Measurements from ENCODE around the gene TMX3.
A peak's percentile ranks its signal among the peaks of the same experiment; 100 is the strongest.

The TMX3 gene

GRCh38 chr18:68714712-68715496, at the start of gene TMX3:
TMX3 (minus strand) TSS chr18:68715108; CDS start chr18:68714981, 127 bp downstream.
- DNase-seq: peak; percentile 90 to 93

- DNase-seq: no peak
These were observed 49.1 kb upstream of the TMX3 start for GRCh38 chr18:68764016-68764415.

DNA sequence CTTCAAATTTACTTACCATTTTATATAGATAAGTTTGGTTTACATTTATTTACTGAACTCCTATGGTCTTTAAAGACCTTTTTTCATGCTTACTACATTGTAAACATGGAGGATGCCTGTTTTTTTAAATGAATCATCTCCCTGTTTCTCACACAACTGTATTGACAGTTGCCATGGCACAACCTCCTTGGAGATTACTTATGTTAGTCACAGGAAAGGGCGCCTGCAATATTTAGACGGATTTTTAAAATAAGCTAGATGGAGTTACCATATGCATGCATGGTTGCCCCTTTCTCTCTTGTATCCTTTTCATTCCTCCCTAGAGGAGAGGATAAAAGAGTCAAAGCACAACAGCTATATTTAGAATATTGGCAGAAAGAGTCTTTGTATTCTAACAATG, 48.2 kb upstream of the TMX3 start:
- DNase-seq: no peak

DNA sequence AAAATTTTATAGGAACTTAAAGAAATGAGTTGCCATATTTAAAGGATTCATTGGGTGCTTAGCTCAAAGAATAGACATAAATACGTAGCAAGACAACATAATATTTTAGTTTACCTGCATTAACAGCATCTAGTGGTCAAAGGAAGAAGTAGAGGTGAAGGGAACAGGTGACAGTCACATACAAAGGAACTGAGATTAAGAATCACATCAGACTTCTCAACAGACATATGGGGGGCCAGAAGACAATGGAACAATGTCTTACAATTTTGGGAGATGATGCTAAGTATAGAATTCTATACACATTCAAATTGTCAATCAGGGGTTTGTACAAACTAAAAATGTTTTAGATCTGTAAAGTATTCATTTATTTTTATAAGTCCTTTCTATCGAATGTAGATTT, 44.4 kb upstream of the TMX3 start:
- DNase-seq: no peak

DNA sequence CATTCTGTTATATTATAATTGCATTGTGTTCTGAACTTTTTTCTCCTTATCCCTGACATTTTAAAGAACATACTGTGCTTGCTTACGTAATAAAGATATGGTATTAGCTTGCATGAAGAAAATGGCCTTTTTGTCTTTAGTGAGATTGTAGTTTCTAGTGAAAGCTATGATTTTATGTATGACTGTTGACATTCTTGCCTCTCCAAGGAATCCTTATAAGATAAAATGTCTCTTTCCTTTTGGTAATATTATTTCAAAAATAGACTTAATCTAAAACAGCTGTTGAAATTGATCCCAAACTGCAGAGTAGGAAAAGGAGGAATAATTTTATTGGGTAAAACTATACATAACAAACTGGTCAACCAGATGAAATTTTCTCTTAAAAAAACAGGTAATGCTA, 42.2 kb upstream of the TMX3 start:
- DNase-seq: no peak

DNA sequence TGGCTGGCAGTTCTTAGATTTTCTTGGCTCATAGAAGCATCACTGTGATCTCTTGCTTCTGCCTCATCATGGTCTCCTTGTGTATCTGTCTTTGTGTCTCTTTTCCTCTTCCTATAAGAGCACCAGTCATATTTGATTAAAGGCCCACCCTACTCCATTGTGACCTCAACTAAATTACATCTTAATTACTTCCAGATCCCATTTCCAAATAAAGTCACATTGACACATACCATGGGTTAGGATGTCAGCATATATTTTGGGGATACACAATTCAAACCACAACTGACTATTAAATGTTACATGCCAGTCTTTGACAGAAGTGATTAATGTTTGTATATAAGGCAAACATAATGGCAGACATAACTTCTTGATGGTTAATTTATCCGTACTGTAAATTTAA, 27.3 kb upstream of the TMX3 start:
- no peak for DNase-seq

- no peak for DNase-seq
These were observed 26.1 kb upstream of the TMX3 start for GRCh38 chr18:68740966-68741365.

DNA sequence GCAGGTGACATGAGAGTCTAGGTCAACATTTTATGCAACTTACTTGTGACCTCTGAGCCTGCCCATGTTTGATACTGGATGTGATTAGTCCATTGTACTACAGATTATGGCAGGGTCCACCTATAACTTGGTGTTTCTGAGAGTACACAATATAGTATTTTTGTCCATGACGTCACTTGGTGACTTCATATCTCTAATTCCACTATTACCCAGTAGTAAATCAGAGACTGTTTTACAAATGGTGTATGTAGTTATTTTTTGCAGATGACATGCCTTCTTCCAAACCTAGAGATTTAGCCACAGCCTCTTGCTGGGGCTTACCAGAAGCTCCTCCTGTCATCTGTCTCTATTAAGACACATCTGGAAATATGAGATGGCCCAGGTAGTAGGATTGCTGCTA, 24.6 kb upstream of the TMX3 start:
- no peak for DNase-seq

GRCh38 chr18:68738564-68738963, 23.7 kb upstream of the TMX3 start:
- DNase-seq: no peak

DNA sequence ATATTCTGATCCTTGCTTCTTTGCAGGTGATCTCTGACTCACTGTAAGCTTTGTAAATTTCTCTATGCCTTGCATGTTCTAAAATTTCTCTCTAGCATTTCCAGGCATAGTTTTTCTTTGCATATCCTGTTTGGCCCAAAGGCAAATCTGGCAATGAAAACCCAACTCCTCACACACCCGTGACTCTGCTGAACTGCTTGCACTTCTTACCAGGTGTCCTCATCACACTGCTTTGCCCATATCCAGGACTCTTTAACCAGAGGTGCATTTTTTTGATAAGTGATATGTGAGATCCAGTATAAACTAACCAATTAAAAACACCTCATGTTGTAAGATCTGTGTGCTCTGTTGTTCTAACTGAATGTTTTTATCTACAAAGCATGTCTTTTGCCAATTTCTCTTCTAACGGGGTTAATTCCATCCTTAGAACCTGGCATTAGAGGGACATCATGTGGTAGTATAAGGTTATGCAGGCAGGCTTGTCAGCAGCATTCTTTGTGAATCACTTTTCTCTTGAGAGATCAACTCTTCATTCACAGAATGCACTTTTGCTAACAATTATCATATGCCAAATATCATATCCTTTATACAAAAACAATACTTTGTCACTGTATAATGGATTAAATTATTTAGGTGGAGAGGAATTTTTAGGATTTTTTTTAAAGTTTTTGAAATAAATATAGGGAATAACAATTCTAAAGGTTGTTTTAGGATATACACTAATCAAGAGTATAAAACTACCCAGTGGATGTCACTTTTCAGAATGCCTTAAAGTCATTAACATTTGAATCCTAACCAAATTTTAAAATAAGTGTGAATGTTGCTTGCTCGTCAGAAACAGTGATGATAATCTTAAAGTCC, 20.8 kb upstream of the TMX3 start:
- no peak for DNase-seq

- no peak for DNase-seq
These were observed 19.4 kb upstream of the TMX3 start for GRCh38 chr18:68734308-68734707.

DNA sequence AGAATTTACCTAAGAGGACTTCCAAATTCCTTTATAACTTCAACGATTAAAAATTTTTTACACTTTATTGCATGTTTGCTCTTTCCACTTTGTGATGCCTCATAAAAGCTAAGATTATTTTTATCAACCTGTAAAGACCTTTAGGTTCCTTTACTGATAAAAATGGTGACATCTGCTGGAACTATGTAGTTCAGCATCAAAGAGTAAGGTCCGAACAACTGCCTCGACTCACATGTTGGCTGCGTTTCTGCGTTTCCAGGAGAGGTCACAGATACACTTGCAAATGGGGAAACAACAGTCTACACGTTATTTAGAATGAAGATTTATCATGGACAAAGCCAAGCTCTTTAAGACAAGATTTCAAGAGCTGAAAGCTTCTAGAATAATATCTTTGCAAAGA, 18.8 kb upstream of the TMX3 start:
- DNase-seq: no peak

- no peak for DNase-seq
These were observed 13.3 kb upstream of the TMX3 start for GRCh38 chr18:68728081-68728700.

GRCh38 chr18:68727506-68727905, 12.6 kb upstream of the TMX3 start:
- no peak for DNase-seq

- no peak for DNase-seq
These were observed 10.4 kb upstream of the TMX3 start for GRCh38 chr18:68725346-68725745.

DNA sequence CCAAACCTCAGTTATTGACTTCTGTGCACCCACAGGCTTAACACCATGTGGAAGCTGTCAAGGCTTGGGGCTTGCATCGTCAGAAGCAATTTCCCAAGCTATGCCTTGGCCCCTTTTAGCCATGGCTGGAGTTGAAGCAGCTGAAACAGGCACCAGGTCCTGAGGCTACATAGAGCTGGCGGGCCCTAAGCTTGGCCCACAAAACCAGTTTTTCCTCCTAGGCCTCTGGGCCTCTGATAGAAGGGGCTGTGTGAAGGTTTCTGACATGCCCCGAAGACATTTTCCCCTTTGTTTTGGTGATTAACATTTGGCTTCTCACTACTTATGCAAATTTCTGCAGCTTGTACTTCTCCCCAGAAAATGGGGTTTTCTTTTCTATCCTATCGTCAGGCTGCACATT, 9.1 kb upstream of the TMX3 start:
- no peak for DNase-seq

DNA sequence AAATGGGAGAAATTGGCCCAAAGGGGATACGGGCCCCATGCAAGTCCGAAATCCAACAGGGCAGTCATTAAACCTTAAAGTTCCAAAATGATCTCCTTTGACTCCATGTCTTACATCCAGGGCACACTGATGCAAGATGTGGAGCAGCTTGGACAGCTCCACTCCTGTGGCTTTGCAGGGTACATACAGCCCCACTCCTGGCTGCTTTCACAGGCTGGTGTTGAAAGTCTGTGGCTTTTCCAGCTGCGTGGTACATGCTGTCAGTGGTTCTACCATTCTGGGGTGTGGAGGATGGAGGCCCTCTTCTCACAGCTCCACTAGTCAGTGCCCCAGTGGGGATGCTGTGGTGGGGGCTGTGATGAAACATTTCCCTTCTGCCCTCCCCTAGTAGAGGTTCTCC, 8.6 kb upstream of the TMX3 start:
- DNase-seq: no peak

GRCh38 chr18:68722821-68723220, 7.9 kb upstream of the TMX3 start:
- DNase-seq: no peak

- no peak for DNase-seq
These were observed 7.0 kb upstream of the TMX3 start for GRCh38 chr18:68721681-68722583.

DNA sequence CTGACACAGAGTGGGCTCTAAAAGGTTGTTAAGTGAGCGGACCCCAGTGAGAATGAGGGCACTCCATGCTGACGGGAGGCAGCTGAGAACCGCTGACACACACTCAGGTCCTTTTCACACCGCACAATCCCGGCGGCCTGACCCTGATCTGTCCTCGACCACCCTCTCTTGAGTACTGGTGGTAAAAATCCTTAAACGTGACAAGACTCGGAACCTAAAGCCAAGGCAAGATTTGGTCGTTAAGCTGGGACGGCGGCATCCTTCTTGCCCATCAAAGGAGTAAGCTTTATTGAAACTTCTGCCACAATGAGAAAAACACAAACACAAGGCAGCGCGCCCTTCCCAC, 569 bp downstream of the TMX3 start:
- DNase-seq: peak; percentile 16

GRCh38 chr18:68713796-68714195, 1.1 kb downstream of the TMX3 start:
- DNase-seq: no peak

DNA sequence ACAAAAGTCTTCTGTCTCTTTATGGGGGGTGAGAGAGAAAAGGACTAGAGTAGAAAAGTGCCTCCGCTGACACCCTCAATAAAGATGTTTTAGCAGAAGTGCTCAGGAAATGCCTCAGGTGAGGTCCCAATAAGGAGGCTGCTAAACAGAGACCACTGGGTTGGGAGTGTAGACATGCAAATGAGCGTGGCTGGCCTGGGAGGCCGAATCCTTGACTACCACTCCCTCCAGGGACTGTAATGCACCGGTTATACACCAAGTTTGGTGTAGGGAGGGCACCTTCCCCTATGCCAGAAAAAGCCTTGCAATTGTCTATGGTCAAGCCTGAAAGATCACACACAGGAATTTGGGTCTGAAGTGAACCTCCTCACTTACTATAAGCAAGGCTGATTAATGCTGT, 1.8 kb downstream of the TMX3 start:
- no peak for DNase-seq

- no peak for DNase-seq
These were observed 7.3 kb downstream of the TMX3 start for GRCh38 chr18:68707646-68708045.

All from activated CD4-positive, alpha-beta T cell treated with anti-CD3 and anti-CD28 coated beads, Interleukin-2, amount 50 U/mL, for 48 hours (primary cell).